WTC11 (cell line): ENCODE data around the gene PPP2R5E. TPM values are rescaled to one million over a fixed set of nuclear protein-coding genes. Genes with fewer than 3 reads are reported as not detected.
"Not testable (repeated sequence)": the region's sequence is repeated elsewhere in the genome, so short reads cannot be mapped to it uniquely, and the experiment has no call there.

Experiments
- ATAC-seq: fragments of 200-7000 bp; cut with Tn5 transposase; 2 replicates; pipeline ENCODE4 v1.10.0; 2021; ENCODE audit warnings: mild to moderate bottlenecking, moderate library complexity
- CTCF ChIA-PET: fragments of 300-600 bp; sonication (Branson Sonifier 250); formaldehyde crosslinking; loops from one replicate; lab custom pipeline; 2021; ENCODE audit warnings: antibody characterized with exemption; lab: Charles Lee
- POLR2A ChIA-PET: fragments of 350-600 bp; sonication (Branson Sonifier 250); formaldehyde crosslinking; loops from one replicate; lab custom pipeline; 2021; ENCODE audit warnings: antibody characterized with exemption; lab: Charles Lee
- DNase-seq: peaks from one replicate; pipeline ENCODE4 v3.0.0; 2021; ENCODE audit warnings: low spot score
- H3K27ac Mint-ChIP-seq: 2 replicates; pipeline ENCODE4 v1.8.0; 2021; ENCODE audit warnings: mixed read lengths
- H3K27me3 Mint-ChIP-seq: 2 replicates; pipeline ENCODE4 v1.8.0; 2021; ENCODE audit warnings: low read depth, mild to moderate bottlenecking, moderate library complexity, mixed read lengths
- H3K36me3 Mint-ChIP-seq: 2 replicates; pipeline ENCODE4 v1.8.0; 2021; ENCODE audit warnings: mixed read lengths
- H3K4me1 Mint-ChIP-seq: 2 replicates; pipeline ENCODE4 v1.8.0; 2022; ENCODE audit warnings: mixed read lengths
- H3K4me3 Mint-ChIP-seq: 2 replicates; pipeline ENCODE4 v1.8.0; 2021; ENCODE audit warnings: mild to moderate bottlenecking, moderate library complexity, mixed read lengths
- H3K9me3 Mint-ChIP-seq: 2 replicates; pipeline ENCODE4 v1.8.0; 2021; ENCODE audit warnings: mixed read lengths
- AR ChIP-seq: fragments of 250-450 bp; sonication (Bioruptor Pico); IDR thresholded peaks from 2 replicates; pipeline ENCODE4 v1.9.0; 2021; ENCODE audit warnings: mild to moderate bottlenecking
- ATF2 ChIP-seq: sonication (generic); formaldehyde crosslinking; IDR thresholded peaks from 2 replicates; pipeline ENCODE4 v1.8.1; 2022; ENCODE audit warnings: low read depth, missing genetic modification reagents, borderline replicate concordance
- CDX4 ChIP-seq: fragments of 250-450 bp; sonication (Bioruptor Pico); IDR thresholded peaks from 2 replicates; pipeline ENCODE4 v1.9.0; 2021; ENCODE audit warnings: moderate library complexity, mild to moderate bottlenecking, inconsistent platforms, borderline replicate concordance
- CTCF ChIP-seq: fragments of 200-600 bp; IDR thresholded peaks from 2 replicates; pipeline ENCODE4 v1.8.0; 2022; ENCODE audit warnings: antibody characterized with exemption
- FOXJ3 ChIP-seq: sonication (generic); formaldehyde crosslinking; IDR thresholded peaks from 2 replicates; pipeline ENCODE4 v1.9.0; 2021; ENCODE audit warnings: missing genetic modification reagents, mild to moderate bottlenecking, borderline replicate concordance
- FOXP4 ChIP-seq: sonication (generic); formaldehyde crosslinking; IDR thresholded peaks from 2 replicates; pipeline ENCODE4 v1.8.0; 2022; ENCODE audit warnings: mild to moderate bottlenecking, missing genetic modification reagents
- GABPB1 ChIP-seq: sonication (generic); formaldehyde crosslinking; IDR thresholded peaks from 2 replicates; pipeline ENCODE4 v1.8.1; 2023; ENCODE audit warnings: mild to moderate bottlenecking, missing genetic modification reagents
- IRF2 ChIP-seq: sonication (generic); formaldehyde crosslinking; IDR thresholded peaks from 2 replicates; pipeline ENCODE4 v1.8.0; 2022; ENCODE audit warnings: low read depth, missing genetic modification reagents, borderline replicate concordance
- JUN ChIP-seq: sonication (generic); formaldehyde crosslinking; IDR thresholded peaks from 2 replicates; pipeline ENCODE4 v1.8.0; 2023; ENCODE audit warnings: mild to moderate bottlenecking, missing genetic modification reagents
- NFATC4 ChIP-seq: fragments of 250-450 bp; sonication (Bioruptor Pico); IDR thresholded peaks from 2 replicates; pipeline ENCODE4 v1.9.0; 2021; ENCODE audit warnings: mild to moderate bottlenecking
- NFE2L1 ChIP-seq: sonication (generic); formaldehyde crosslinking; IDR thresholded peaks from 2 replicates; pipeline ENCODE4 v1.8.1; 2023; ENCODE audit warnings: missing genetic modification reagents
- NFYB ChIP-seq: sonication (generic); formaldehyde crosslinking; conservative IDR thresholded peaks from 2 replicates; pipeline ENCODE4 v1.8.0; 2022; ENCODE audit warnings: low read depth, missing genetic modification reagents
- NR2C2 ChIP-seq: sonication (generic); formaldehyde crosslinking; IDR thresholded peaks from 2 replicates; pipeline ENCODE4 v1.8.0; 2022; ENCODE audit warnings: mild to moderate bottlenecking, missing genetic modification reagents
- PRDM15 ChIP-seq: sonication (generic); formaldehyde crosslinking; IDR thresholded peaks from 2 replicates; pipeline ENCODE4 v1.8.0; 2022; ENCODE audit warnings: missing genetic modification reagents
- SMAD4 ChIP-seq: sonication (generic); formaldehyde crosslinking; IDR thresholded peaks from 2 replicates; pipeline ENCODE4 v1.8.0; 2022; ENCODE audit warnings: mild to moderate bottlenecking, missing genetic modification reagents
- TEAD1 ChIP-seq: sonication (generic); formaldehyde crosslinking; IDR thresholded peaks from 2 replicates; pipeline ENCODE4 v1.8.0; 2022; ENCODE audit warnings: mild to moderate bottlenecking, missing genetic modification reagents
- ZNF263 ChIP-seq: sonication (generic); formaldehyde crosslinking; IDR thresholded peaks from 2 replicates; pipeline ENCODE4 v1.8.1; 2022; ENCODE audit warnings: low read depth, mild to moderate bottlenecking, moderate library complexity, missing genetic modification reagents
- total RNA-seq: library from RNA; stranded (reverse); gene quantifications from 3 replicates; pipeline ENCODE4 v1.2.3, GENCODE V29; 2021

Gene PPP2R5E
- total RNA-seq, 1 experiment from 2014 or later = 59.0 TPM

- TF ChIP-seq ATF2 (CRISPR knock-in tag) (no peak), GABPB1 (no peak), TEAD1 (CRISPR knock-in tag) (no peak), NFYB (CRISPR knock-in tag) (no peak), IRF2 (CRISPR knock-in tag) (no peak), SMAD4 (CRISPR knock-in tag) (no peak), FOXJ3 (CRISPR knock-in tag) (no peak), ZNF263 (CRISPR knock-in tag) (no peak), CDX4 (CRISPR knock-in tag) (no peak), PRDM15 (no peak)
Observed at GRCh38 chr14:63378444-63378843, 164.7 kb downstream of the PPP2R5E start (continued).

GRCh38 chr14:63375769-63376168 is 167.4 kb downstream of the PPP2R5E start:
- Mint-ChIP-seq H3K9me3 (no peaks in the 10 kb centered on the region), H3K4me1 (no peaks in the 10 kb centered on the region), H3K27ac (no peak overlapping the region), H3K4me3 (no peak overlapping the region), H3K27me3 (no peaks in the 10 kb centered on the region), H3K36me3 (peaks cover 20% of the 10 kb centered on the region)
- ChIA-PET POLR2A (no interaction called here), CTCF (no interaction called here)
- ATAC-seq (no peak), DNase-seq (no peak)
- TF ChIP-seq NR2C2 (CRISPR knock-in tag) (no peak), GABPB1 (peak; percentile 71)

GRCh38 chr14:63371613-63372012 is 171.6 kb downstream of the PPP2R5E start:
- H3K4me3 Mint-ChIP-seq, H3K27me3 Mint-ChIP-seq, CTCF ChIA-PET, H3K4me1 Mint-ChIP-seq, ATAC-seq, H3K27ac Mint-ChIP-seq, DNase-seq, POLR2A ChIA-PET: not testable (repeated sequence)
- Mint-ChIP-seq H3K36me3 (peaks cover 26% of the 10 kb centered on the region), H3K9me3 (peaks cover 21% of the 10 kb centered on the region)

- CTCF ChIA-PET = no interaction called here
- Mint-ChIP-seq H3K27ac (no peak overlapping the region), H3K27me3 (no peaks in the 10 kb centered on the region), H3K9me3 (peaks cover 21% of the 10 kb centered on the region), H3K4me1 (no peaks in the 10 kb centered on the region), H3K4me3 (no peak overlapping the region), H3K36me3 (peaks cover 26% of the 10 kb centered on the region)
- TF ChIP-seq FOXP4 (CRISPR knock-in tag) = no peak
- TF ChIP-seq AR (CRISPR knock-in tag) = no peak
- TF ChIP-seq JUN (CRISPR knock-in tag) = no peak
- TF ChIP-seq CTCF = no peak
- TF ChIP-seq NFATC4 (CRISPR knock-in tag) = no peak
- TF ChIP-seq GABPB1 = no peak
- no peak for TF ChIP-seq NFE2L1 (CRISPR knock-in tag)
- no peak for ATAC-seq
- no peak for DNase-seq
- POLR2A ChIA-PET = no interaction called here
Observed at GRCh38 chr14:63371033-63371432, 172.1 kb downstream of the PPP2R5E start.
